GM21515 (cell line): ENCODE data around the gene GNA14.
"Not testable (repeated sequence)": the region's sequence is repeated elsewhere in the genome, so short reads cannot be mapped to it uniquely, and the experiment has no call there.

Experiments
- ATAC-seq: cut with Tn5 transposase; IDR thresholded peaks from one replicate; pipeline ENCODE4 v1.9.1; 2021; ENCODE audit not compliant: unreplicated experiment

GNA14 gene

DNA sequence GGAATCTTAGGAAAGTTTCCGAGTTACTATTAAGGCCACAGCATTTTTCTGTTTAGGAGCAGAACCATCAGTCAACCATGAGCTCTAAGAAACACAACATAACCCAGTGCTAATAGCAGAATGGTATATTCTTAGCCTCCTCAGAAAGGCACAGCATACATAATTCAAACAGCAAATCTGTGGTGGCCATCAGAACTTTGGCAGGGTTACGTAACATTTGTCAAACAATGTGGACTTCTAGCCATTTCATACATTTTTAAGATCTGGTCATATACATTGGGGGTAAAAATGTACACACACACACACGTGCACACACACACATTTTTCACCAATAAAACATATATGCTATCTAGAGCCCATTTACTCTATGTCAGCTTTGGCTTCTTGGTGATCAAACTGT, 225.2 kb downstream of the GNA14 start:
- no peak for ATAC-seq

- ATAC-seq, result no peak
Measured at GRCh38 chr9:77421506-77422265, 226.4 kb downstream of the GNA14 start.

DNA sequence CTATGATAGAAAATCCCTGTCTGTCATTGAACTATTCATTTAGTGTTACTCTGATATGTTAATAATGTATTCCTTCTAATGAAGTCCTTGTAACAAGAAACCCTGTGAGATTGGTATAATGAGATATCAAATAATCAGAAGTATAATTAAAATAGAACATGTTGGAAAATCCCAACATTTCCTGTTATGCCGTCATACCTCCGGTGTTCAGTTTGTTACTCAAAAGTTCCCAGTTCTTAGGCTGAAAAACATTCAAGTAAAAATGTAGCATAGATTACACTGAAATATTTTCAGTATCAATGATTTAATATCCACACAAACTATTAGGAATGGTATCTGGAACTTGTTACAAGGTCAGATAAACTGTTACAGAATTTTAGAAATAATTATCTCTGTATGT, 227.5 kb downstream of the GNA14 start:
- no peak for ATAC-seq

DNA sequence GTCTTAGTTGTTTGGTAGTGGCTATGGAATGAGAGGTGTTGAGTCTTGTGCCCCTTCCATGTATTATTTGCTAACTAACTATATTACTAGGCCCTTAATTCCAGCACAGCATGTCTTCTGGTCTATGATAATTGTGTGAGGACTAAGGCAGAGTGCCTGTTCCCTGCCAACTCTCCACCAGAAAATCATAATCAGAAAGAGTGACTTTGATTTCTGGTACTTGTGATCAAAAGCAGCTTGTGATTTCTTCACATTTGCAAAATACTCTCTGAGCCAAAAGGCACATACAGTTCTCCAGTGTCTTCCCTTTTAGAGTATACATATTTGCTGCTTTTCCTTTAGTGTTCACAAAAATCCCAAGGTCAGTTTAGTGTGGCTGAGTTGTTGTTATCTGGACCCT, 229.9 kb downstream of the GNA14 start:
- ATAC-seq, result no peak

GRCh38 chr9:77417566-77417965, 230.6 kb downstream of the GNA14 start:
- ATAC-seq, result no peak

DNA sequence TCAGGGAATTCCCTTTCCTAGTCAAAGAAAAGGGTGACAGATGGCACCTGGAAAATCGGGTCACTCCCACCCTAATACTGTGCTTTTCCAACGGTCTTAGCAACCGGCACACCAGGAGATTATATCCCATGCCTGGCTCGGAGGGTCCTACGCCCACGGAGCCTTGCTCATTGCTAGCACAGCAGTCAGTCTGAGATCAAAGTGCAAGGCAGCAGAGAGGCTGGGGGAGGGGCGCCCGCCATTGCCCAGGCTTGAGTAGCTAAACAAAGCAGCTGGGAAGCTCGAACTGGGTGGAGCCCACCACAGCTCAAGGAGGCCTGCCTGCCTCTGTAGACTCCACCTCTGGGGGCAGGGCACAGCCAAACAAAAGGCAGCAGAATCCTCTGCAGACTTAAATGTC, 239.6 kb downstream of the GNA14 start:
- ATAC-seq, result not testable (repeated sequence)

DNA sequence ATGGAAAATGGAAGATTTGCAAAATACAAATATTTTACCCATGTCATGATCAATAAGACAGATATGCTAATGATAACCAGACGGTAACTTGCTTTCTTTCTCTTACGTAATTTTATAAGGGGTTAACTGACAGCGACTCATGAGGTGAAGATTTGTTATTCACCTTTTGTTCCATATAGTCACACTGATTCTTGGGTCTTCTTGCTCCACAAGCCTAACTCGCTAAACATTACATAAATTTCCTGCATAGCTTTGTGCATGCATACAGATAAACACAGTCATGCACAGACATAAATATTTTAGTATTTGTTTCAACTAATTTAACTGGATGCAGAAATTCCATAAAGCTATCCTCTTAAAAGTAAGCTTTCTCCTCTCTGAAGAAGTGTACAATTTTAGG, 244.9 kb downstream of the GNA14 start:
- ATAC-seq, result no peak

DNA sequence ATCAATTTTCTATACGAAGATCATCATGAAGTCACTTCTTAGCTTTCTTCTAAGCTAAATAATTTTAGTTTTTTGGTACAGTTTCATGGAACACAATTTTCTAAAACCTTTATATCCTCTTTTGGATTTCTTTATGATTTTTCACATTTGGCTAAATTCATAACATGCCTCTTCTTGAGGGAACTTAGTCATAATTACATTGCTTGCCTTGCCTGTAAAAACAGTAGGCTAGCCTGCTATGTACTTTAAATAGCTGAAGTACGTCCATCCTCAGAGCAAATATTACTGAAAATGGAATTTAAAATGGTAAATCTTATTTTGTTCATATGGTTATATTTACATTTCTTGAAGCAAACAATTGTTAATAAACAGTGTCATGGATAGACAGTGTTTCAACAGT, 245.8 kb downstream of the GNA14 start:
- ATAC-seq, result no peak

GRCh38 chr9:77399964-77400363, 248.2 kb downstream of the GNA14 start:
- ATAC-seq, result no peak

DNA sequence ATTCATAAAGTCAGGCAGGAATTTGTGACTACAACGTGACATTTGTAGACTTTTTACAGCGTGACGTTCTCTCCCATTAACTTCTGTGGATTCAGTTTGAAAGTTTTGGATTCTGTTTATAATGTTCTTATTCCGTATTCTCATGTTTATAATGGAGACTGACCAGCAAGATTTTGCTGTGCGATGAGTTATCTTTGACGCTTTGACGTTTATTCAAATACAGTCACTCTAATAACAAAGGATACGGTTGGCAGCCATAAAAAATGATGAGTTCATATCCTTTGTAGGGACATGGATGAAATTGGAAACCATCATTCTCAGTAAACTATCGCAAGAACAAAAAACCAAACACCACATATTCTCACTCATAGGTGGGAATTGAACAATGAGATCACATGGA, 249.5 kb downstream of the GNA14 start:
- ATAC-seq, result not testable (repeated sequence)

- no peak for ATAC-seq
Measured at GRCh38 chr9:77392328-77392727, 255.8 kb downstream of the GNA14 start.

GRCh38 chr9:77391834-77392233, 256.3 kb downstream of the GNA14 start:
- no peak for ATAC-seq

DNA sequence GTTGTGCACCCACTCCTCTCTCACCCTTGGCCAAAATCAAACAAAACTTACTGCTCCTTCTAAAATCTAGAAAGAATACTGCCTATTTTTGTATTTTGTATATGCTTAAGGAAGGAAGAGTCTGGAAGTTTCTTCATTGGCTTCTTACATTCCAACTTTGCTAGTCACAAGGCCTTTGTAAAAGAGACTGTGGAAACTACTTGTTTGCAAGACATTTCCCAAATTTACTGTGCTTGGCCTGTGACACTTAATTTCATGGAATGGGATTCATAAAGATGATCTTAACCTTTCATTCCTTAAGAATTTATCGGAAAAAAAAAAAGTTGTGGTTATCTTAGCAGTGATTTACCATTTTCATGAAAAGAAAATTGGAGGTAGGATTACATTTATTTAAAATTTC, 261.9 kb downstream of the GNA14 start:
- no peak for ATAC-seq

DNA sequence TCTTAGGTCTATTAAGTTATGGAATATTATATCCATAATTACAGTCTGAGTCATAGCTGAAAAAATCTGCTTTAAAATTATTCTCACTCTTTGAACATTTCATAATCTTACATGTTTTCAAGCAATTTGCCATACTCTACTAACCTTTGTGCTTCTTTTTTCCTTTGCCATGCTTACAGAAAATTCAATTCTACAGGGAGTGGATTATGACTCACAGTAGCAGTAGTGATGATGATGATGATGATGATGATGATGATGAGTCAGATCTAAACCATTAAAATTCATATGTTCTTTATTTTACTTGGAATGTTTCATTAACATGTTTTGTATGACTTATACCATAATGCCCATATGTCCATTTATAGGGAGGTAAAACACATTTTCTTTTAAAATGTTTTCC, 263.7 kb downstream of the GNA14 start:
- no peak for ATAC-seq

DNA sequence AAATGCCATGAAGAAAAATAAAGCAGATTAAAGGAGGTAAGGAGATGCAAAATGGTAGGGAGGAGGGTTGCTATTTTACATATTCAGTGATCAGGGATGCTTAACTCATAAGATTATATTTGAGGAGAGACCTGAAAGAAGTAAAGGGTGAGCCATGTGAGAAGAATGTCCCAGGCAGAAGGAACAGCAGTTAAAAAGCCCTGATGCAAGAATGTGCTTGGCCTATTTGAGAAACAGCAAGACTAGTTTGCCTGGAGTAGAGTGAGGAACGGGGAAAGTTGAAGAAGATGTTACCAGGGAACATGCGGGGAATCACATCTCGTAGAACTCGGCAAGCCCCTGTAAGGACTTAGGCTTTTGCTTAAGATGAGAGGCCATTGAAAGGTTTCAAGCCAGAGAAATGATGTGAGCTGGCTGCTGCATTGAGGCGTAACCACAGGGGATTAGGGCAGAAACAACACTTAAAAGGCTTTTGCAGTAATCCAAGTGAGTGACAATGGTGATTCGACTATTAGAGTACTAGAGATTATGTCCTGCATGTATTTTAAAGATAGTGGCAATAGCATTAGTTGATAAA, 272.1 kb downstream of the GNA14 start:
- ATAC-seq, result no peak

DNA sequence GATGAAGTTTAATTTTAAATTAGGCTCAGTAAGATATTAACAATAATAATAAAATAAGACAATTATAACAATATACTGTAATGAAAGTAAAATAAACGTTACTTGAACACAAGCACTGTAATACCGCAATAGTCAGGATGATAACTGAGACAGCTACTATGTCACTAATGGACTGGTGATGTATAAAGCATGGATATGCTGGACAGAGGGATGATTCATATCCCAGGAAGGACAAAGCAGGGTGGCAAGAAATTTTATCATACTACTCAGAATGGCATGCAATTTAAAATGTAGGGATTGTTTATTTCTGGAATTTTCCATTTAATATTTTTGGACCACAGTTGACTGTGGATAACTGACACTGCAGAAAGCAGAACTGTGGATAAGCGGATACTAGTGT, 273.9 kb downstream of the GNA14 start:
- no peak for ATAC-seq
